GM12878 (cell line): ENCODE measurements around the gene RABL2A. TPM values are rescaled to one million over a fixed set of nuclear protein-coding genes. Genes with fewer than 3 reads are reported as not detected.
"Not testable (repeated sequence)": the region's sequence is repeated elsewhere in the genome, so short reads cannot be mapped to it uniquely, and the experiment has no call there.

Experiments used
- ATAC-seq: fragments of 200-7000 bp; cut with Tn5 transposase; 3 replicates; pipeline ENCODE4 v1.9.1; 2020; ENCODE audit warnings: mild to moderate bottlenecking, moderate library complexity
- BruUV-seq: library from RNA; stranded (reverse); fragments of 400-500 nt; replicated peaks from 2 replicates; lab custom pipeline; 2021; lab: Mats Ljungman, UMichigan
- CTCF ChIA-PET: fragments of 300-600 bp; sonication (Branson Sonifier 250); formaldehyde crosslinking; extraction: SDS; loops from one replicate; lab custom pipeline; 2021; ENCODE audit warnings: inconsistent platforms; lab: Yijun Ruan, JAX
- POLR2A ChIA-PET: fragments of 350-600 bp; formaldehyde crosslinking; extraction: SDS; loops from one replicate; lab custom pipeline; 2021; ENCODE audit warnings: inconsistent platforms; lab: Charles Lee
- RAD21 ChIA-PET: fragments of 300-600 bp; sonication (Branson Sonifier 250); formaldehyde crosslinking; loops from one replicate; lab custom pipeline; 2023; ENCODE audit warnings: antibody characterized with exemption; ENCODE audit not compliant: unreplicated experiment; lab: Charles Lee
- SMC1A ChIA-PET: fragments of 300-600 bp; sonication (Branson Sonifier 250); formaldehyde crosslinking; loops from one replicate; lab custom pipeline; 2023; ENCODE audit not compliant: unreplicated experiment, uncharacterized antibody; lab: Charles Lee
- DNase-seq: peaks from one replicate; pipeline ENCODE4 v3.0.0-alpha.2; 2011; ENCODE audit warnings: low read depth, low spot score
- FAIRE-seq: peaks from 3 replicates; lab custom pipeline; 2011; peaks lifted over from hg19 to GRCh38; lab: Jason Lieb, UNC
- H2AFZ ChIP-seq: 2 replicates; pipeline ENCODE4 v1.6.0; 2011; ENCODE audit warnings: low read depth, low read length, control low read depth; ENCODE audit not compliant: control insufficient read depth
- H3K27ac ChIP-seq: 2 replicates; pipeline ENCODE4 v1.5.1; 2011; ENCODE audit warnings: control low read depth; ENCODE audit not compliant: control insufficient read depth, insufficient read depth
- H3K27me3 ChIP-seq, 2 experiments: replicated peaks in 1 of 2; 2 replicates each; pipeline versions ENCODE4 v1.6.0 to v1.6.1; 2011; ENCODE audit warnings: low read length in 1 of 2; ENCODE audit not compliant: control insufficient read depth in 2 of 2, insufficient read depth in 2 of 2
- H3K36me3 ChIP-seq, 2 experiments: 2 replicates each; pipeline ENCODE4 v1.5.1; 2011; ENCODE audit warnings: low read length in 1 of 2; ENCODE audit not compliant: control insufficient read depth in 2 of 2, insufficient read depth in 2 of 2
- H3K4me1 ChIP-seq: 2 replicates; pipeline ENCODE4 v1.6.1; 2011; ENCODE audit warnings: mild to moderate bottlenecking, low read length, moderate library complexity, mixed read lengths; ENCODE audit not compliant: control insufficient read depth, insufficient read depth
- H3K4me2 ChIP-seq: 2 replicates; pipeline ENCODE4 v1.6.0; 2011; ENCODE audit warnings: control low read depth; ENCODE audit not compliant: control insufficient read depth, insufficient read depth
- H3K4me3 ChIP-seq: fragments of 200-600 bp; sonication (generic); 2 replicates; pipeline ENCODE4 v1.5.1; 2016
- H3K79me2 ChIP-seq: 2 replicates; pipeline ENCODE4 v1.6.0; 2011; ENCODE audit warnings: low read length; ENCODE audit not compliant: control insufficient read depth, insufficient read depth
- H3K9ac ChIP-seq: 2 replicates; pipeline ENCODE4 v1.8.0; 2011; ENCODE audit warnings: low read length, control low read depth, mixed read lengths; ENCODE audit not compliant: control insufficient read depth, insufficient read depth
- H3K9me3 ChIP-seq: replicated peaks from 3 replicates; pipeline ENCODE4 v1.5.1; 2011; ENCODE audit warnings: mild to moderate bottlenecking, low read length; ENCODE audit not compliant: control insufficient read depth, insufficient read depth
- H4K20me1 ChIP-seq: 2 replicates; pipeline ENCODE4 v1.6.0; 2011; ENCODE audit not compliant: control insufficient read depth, insufficient read depth
- WGBS: methylation state at CpG from one replicate; pipeline ENCODE4 v1.1.6; 2016; ENCODE audit warnings: low lambda C conversion rate; ENCODE audit not compliant: insufficient replicate concordance, insufficient coverage; ENCODE audit errors: missing lambda C conversion rate; 5-methylcytosine and 5-hydroxymethylcytosine counted together
- in situ Hi-C: fragments of 300-500 bp; cut with MboI; formaldehyde crosslinking; loops from 9 replicates; pipeline ENCODE4 v1.14.3; 2018; ENCODE audit warnings: mixed read lengths
- intact Hi-C: fragments of 100-400 bp; cut with micrococcal nuclease; formaldehyde crosslinking; loops from one replicate; pipeline ENCODE4 v1.14.2; 2022; ENCODE audit not compliant: unreplicated experiment
- polyA plus RNA-seq, 11 experiments: library from polyadenylated mRNA; depleted of rRNA in 4 of 11; unstranded in 6 of 11; stranded (reverse) in 5 of 11; fragments of >200 nt; fragmentation: Nextera tagmentation in 4 of 11; fragmentation: Illumina TruSeq in 1 of 11; extraction: Ambion mirVana in 4 of 11; extraction: Trizol in 1 of 11; gene quantifications; 1 replicate in 1 of 11; 2 replicates in 10 of 11; pipeline versions ENCODE4 v1.2.1 to v1.2.3, GENCODE V29; 2011 to 2016; ENCODE audit warnings: inconsistent platforms in 2 of 11, missing spikeins in 2 of 11, low read depth in 1 of 11
- total RNA-seq, 4 experiments: library from RNA; depleted of rRNA in 3 of 4; stranded (reverse); fragments of >200 nt in 3 of 4; fragmentation: Illumina TruSeq in 1 of 4; extraction: Trizol in 1 of 4; gene quantifications; 2 replicates each; pipeline versions ENCODE4 v1.2.1 to v1.2.3, GENCODE V29; 2013 to 2021
- TF ChIP-seq, protein P1 (sequence below), 3 experiments: IDR thresholded peaks in 2 of 3; conservative IDR thresholded peaks in 1 of 3; 2 replicates each; pipeline ENCODE4 v1.5.1; 2011; ENCODE audit warnings: low read depth in 3 of 3, low read length in 3 of 3, mild to moderate bottlenecking in 3 of 3, control low read depth in 2 of 3, moderate library complexity in 2 of 3, inconsistent platforms in 1 of 3, mixed read lengths in 1 of 3; ENCODE audit not compliant: control insufficient read depth in 2 of 3, insufficient read depth in 1 of 3; ENCODE audit errors: extremely low read depth in 1 of 3

The RABL2A gene
- total and polyA plus RNA-seq, 10 of the 15 experiments (the other 5 are each of a cell fraction or from before 2014, with no cell fraction given) = 0.87 to 17.9 (median 9.7) TPM

- CTCF ChIA-PET, H3K27me3 ChIP-seq, POLR2A ChIA-PET, H3K4me2 ChIP-seq, in situ Hi-C loops, H3K79me2 ChIP-seq, SMC1A ChIA-PET, H2AFZ ChIP-seq, FAIRE-seq, H4K20me1 ChIP-seq, H3K4me3 ChIP-seq, intact Hi-C loops, H3K4me1 ChIP-seq, DNase-seq, H3K9ac ChIP-seq, H3K9me3 ChIP-seq, ATAC-seq, H3K27ac ChIP-seq, H3K36me3 ChIP-seq: not testable (repeated sequence)
- TF ChIP-seq, protein P1, sequence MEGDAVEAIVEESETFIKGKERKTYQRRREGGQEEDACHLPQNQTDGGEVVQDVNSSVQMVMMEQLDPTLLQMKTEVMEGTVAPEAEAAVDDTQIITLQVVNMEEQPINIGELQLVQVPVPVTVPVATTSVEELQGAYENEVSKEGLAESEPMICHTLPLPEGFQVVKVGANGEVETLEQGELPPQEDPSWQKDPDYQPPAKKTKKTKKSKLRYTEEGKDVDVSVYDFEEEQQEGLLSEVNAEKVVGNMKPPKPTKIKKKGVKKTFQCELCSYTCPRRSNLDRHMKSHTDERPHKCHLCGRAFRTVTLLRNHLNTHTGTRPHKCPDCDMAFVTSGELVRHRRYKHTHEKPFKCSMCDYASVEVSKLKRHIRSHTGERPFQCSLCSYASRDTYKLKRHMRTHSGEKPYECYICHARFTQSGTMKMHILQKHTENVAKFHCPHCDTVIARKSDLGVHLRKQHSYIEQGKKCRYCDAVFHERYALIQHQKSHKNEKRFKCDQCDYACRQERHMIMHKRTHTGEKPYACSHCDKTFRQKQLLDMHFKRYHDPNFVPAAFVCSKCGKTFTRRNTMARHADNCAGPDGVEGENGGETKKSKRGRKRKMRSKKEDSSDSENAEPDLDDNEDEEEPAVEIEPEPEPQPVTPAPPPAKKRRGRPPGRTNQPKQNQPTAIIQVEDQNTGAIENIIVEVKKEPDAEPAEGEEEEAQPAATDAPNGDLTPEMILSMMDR (IDR thresholded peaks at IDR 0.05 in 2 of 3, conservative IDR thresholded peaks at IDR 0.05 in 1 of 3; ENCODE audit: control insufficient read depth in 2 of 3, extremely low read depth in 1 of 3, insufficient read depth in 1 of 3, low read depth in 3 of 3, low read length in 3 of 3) = peak in 2 of 3 experiments; percentile 2 to 30; a peak in 1 of 6 replicates
- RAD21 ChIA-PET = interaction anchor here (0.6 kb wide), 1 partner anchor 491 kb away, joined by 3 read pairs; no protein-coding TSS in a partner anchor
- BruUV-seq = TSS peak; percentile 58
- WGBS = 0% methylated on average over 1 of the region's 9 CpGs
These were observed 29.5 kb upstream of the RABL2A start for GRCh38 chr2:113597572-113597971.

GRCh38 chr2:113598180-113598579 is 28.9 kb upstream of the RABL2A start:
- H3K36me3 ChIP-seq, intact Hi-C loops, CTCF ChIA-PET, DNase-seq, BruUV-seq, in situ Hi-C loops, H2AFZ ChIP-seq, SMC1A ChIA-PET, POLR2A ChIA-PET, H3K79me2 ChIP-seq, H3K4me3 ChIP-seq, FAIRE-seq, H3K4me1 ChIP-seq, RAD21 ChIA-PET, H3K27me3 ChIP-seq, ATAC-seq, H4K20me1 ChIP-seq, H3K9me3 ChIP-seq, H3K27ac ChIP-seq, H3K4me2 ChIP-seq, H3K9ac ChIP-seq: not testable (repeated sequence)
- 88% methylated on average over 13 of the region's 13 CpGs for WGBS

DNA sequence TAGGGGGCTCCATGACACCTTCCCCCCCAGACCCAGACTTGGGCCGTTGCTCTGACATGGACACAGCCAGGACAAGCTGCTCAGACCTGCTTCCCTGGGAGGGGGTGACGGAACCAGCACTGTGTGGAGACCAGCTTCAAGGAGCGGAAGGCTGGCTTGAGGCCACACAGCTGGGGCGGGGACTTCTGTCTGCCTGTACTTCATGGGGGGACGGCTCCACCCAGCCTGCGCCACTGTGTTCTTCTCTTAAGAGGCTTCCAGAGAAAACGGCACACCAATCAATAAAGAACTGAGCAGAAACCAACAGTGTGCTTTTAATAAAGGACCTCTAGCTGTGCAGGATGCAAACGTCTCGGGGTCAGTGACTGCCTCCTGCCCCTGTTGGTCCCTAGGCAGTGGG is 28.3 kb upstream of the RABL2A start:
- H3K4me2 ChIP-seq, H3K27me3 ChIP-seq, in situ Hi-C loops, H3K27ac ChIP-seq, H2AFZ ChIP-seq, BruUV-seq, intact Hi-C loops, H3K79me2 ChIP-seq, POLR2A ChIA-PET, H3K9me3 ChIP-seq, FAIRE-seq, SMC1A ChIA-PET, ATAC-seq, H3K9ac ChIP-seq, DNase-seq, H3K36me3 ChIP-seq, RAD21 ChIA-PET, H3K4me1 ChIP-seq, H3K4me3 ChIP-seq, H4K20me1 ChIP-seq, CTCF ChIA-PET: not testable (repeated sequence)
- WGBS = 59% methylated on average over 3 of the region's 9 CpGs
